ENCODE measurements around the gene DMRTB1.

DNA sequence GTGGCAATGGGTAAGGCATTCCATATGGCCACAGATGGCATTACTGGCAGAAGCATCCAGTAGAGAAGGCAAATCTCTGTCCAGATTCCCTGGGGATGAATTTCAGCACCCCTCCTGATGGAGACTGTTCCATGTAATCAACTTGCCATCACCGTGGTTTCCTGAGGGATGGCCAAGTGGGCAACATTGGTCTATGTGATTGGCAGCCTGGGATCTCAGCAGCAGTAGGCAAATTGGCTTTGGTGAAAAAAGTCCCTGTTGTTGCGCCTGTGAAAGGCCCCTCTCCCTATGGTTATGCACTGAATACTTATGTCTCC, 19.3 kb downstream of the DMRTB1 start:
- TF ChIP-seq CTCF (IDR thresholded peaks at IDR 0.05), result no peak
- no peak for TF ChIP-seq POLR2A (IDR thresholded peaks at IDR 0.05)
- TF ChIP-seq POLR2AphosphoS5 (IDR thresholded peaks at IDR 0.05), result no peak

All from upper lobe of left lung (tissue), 4 donors.